ENCODE results near the gene COPS4. TPM values are rescaled to one million over a fixed set of nuclear protein-coding genes. Genes with fewer than 3 reads are reported as not detected.
A peak's percentile ranks its signal among the peaks of the same experiment; 100 is the strongest.
"Not testable (repeated sequence)": the region's sequence is repeated elsewhere in the genome, so short reads cannot be mapped to it uniquely, and the experiment has no call there.

COPS4 gene
- total RNA-seq, 4 donors from 2014 or later: 34.3 to 116 (median 43.5) TPM

- Histone ChIP-seq H3K4me1 (no peaks in the 10 kb centered on the region), H3K27ac (no peak overlapping the region), H3K27me3 (no peaks in the 10 kb centered on the region), H3K9me3 (no peaks in the 10 kb centered on the region), H3K4me3 (no peak overlapping the region), H3K36me3 (no peaks in the 10 kb centered on the region)
- no peak for DNase-seq
- TF ChIP-seq POLR2A (IDR thresholded peaks at IDR 0.05) (no peak), CTCF (IDR thresholded peaks at IDR 0.05) (no peak)
Observed at GRCh38 chr4:82998898-82999297, 36.1 kb upstream of the COPS4 start.

GRCh38 chr4:83002329-83002728 lies 32.7 kb upstream of the COPS4 start:
- DNase-seq: no peak
- no peaks in the 10 kb centered on the region for H3K9me3 ChIP-seq
- no peak overlapping the region for H3K4me3 ChIP-seq
- H3K27ac ChIP-seq: no peak overlapping the region
- TF ChIP-seq POLR2A (IDR thresholded peaks at IDR 0.05) (no peak), CTCF (IDR thresholded peaks at IDR 0.05) (no peak)
- no peaks in the 10 kb centered on the region for H3K4me1 ChIP-seq
- no peaks in the 10 kb centered on the region for H3K27me3 ChIP-seq
- H3K36me3 ChIP-seq: no peaks in the 10 kb centered on the region

- H3K27me3 ChIP-seq, H3K4me1 ChIP-seq, DNase-seq, H3K4me3 ChIP-seq, H3K27ac ChIP-seq, H3K9me3 ChIP-seq, H3K36me3 ChIP-seq: not testable (repeated sequence)
Observed at GRCh38 chr4:83003044-83003791, 31.8 kb upstream of the COPS4 start.

GRCh38 chr4:83009529-83009928 lies 25.5 kb upstream of the COPS4 start:
- peak overlapping the region; percentile 75 to 96 (median 86) for H3K4me3 ChIP-seq
- H3K27me3 ChIP-seq: no peaks in the 10 kb centered on the region
- no peak for DNase-seq
- TF ChIP-seq CTCF (IDR thresholded peaks at IDR 0.05) (no peak), POLR2A (IDR thresholded peaks at IDR 0.05) (no peak)
- peaks cover 0 to 30% (median 4%) of the 10 kb centered on the region in 4 donors for H3K4me1 ChIP-seq
- H3K9me3 ChIP-seq: no peaks in the 10 kb centered on the region
- H3K36me3 ChIP-seq: no peaks in the 10 kb centered on the region
- peak overlapping the region in 2 of 4 donors; percentile 94 to 95 for H3K27ac ChIP-seq

GRCh38 chr4:83010111-83010521 lies 24.9 kb upstream of the COPS4 start:
- TF ChIP-seq CTCF (IDR thresholded peaks at IDR 0.05) (no peak), POLR2A (IDR thresholded peaks at IDR 0.05) (no peak)
- Histone ChIP-seq H3K9me3 (no peaks in the 10 kb centered on the region), H3K4me1 (peaks cover 0 to 30% (median 4%) of the 10 kb centered on the region in 4 donors), H3K4me3 (peak overlapping the region; percentile 75 to 96 (median 86)), H3K36me3 (no peaks in the 10 kb centered on the region), H3K27ac (peak overlapping the region; percentile 88 to 95 (median 94)), H3K27me3 (no peaks in the 10 kb centered on the region)
- DNase-seq: no peak

GRCh38 chr4:83010522-83011318 lies 24.3 kb upstream of the COPS4 start, which contains the start of gene LIN54:
TSS of gene LIN54 (minus strand) at chr4:83010823. CDS start at chr4:82984844, 25,979 bp downstream.
- no peaks in the 10 kb centered on the region for H3K9me3 ChIP-seq
- DNase-seq: peak; percentile 83 to 93 (median 91)
- no peaks in the 10 kb centered on the region for H3K36me3 ChIP-seq
- H3K27ac ChIP-seq: peak within 1 kb of the TSS; percentile 88 to 95 (median 94)
- TF ChIP-seq POLR2A (IDR thresholded peaks at IDR 0.05) (peak in 1 of 2 donors; percentile 35), CTCF (IDR thresholded peaks at IDR 0.05) (peak in 1 of 6 experiments; percentile 2)
- peak within 1 kb of the TSS; percentile 75 to 96 (median 86) for H3K4me3 ChIP-seq
- peaks cover 0 to 30% (median 4%) of the 10 kb centered on the region in 4 donors for H3K4me1 ChIP-seq
- no peaks in the 10 kb centered on the region for H3K27me3 ChIP-seq

Data from Peyer's patch (tissue), 4 donors.